Left lung (tissue), 14 donors: ENCODE results near the gene PCDHA13. TPM values are rescaled to one million over a fixed set of nuclear protein-coding genes. Genes with fewer than 3 reads are reported as not detected.
A peak's percentile ranks its signal among the peaks of the same experiment; 100 is the strongest.
"Not testable (repeated sequence)": the region's sequence is repeated elsewhere in the genome, so short reads cannot be mapped to it uniquely, and the experiment has no call there.

Experiments used
- ATAC-seq: fragments of 200-7000 bp; cut with Tn5 transposase; one replicate; pipeline ENCODE4 v1.9.1; 2020; ENCODE audit warnings: moderate library complexity
- DNase-seq, 4 donors: peaks; one replicate each; pipeline ENCODE4 v3.0.0-alpha.2; 2013 to 2020
- H3K27ac ChIP-seq, 2 donors: fragments of 200-600 bp; sonication (generic) in 1 of 2; one replicate each; pipeline versions ENCODE4 v1.5.0 to v1.8.0; 2020 to 2021
- H3K27me3 ChIP-seq, 2 donors: fragments of 200-600 bp; sonication (generic) in 1 of 2; one replicate each; pipeline versions ENCODE4 v1.5.0 to v1.8.0; 2020 to 2021
- H3K36me3 ChIP-seq, 2 donors: fragments of 200-600 bp; sonication (generic) in 1 of 2; one replicate each; pipeline versions ENCODE4 v1.5.0 to v1.8.0; 2020 to 2021
- H3K4me1 ChIP-seq, 2 donors: fragments of 200-600 bp; one replicate each; pipeline ENCODE4 v1.8.0; 2021
- H3K4me3 ChIP-seq, 2 donors: fragments of 200-600 bp; sonication (generic) in 1 of 2; one replicate each; pipeline versions ENCODE4 v1.5.0 to v1.8.0; 2020 to 2021; ENCODE audit warnings: mild to moderate bottlenecking in 1 of 2
- H3K9me3 ChIP-seq, 2 donors: fragments of 200-600 bp; sonication (generic) in 1 of 2; one replicate each; pipeline versions ENCODE4 v1.5.0 to v1.8.0; 2020 to 2021
- intact Hi-C, 2 donors: fragments of 100-400 bp; cut with DNase I; formaldehyde crosslinking; loops; one replicate each; pipeline versions ENCODE4 v1.11.2 to v1.14.2; 2022
- long read RNA-seq, 12 donors: library from polyadenylated mRNA in 2 of 12; unstranded in 2 of 12; transcript quantifications; one replicate each; pipeline ENCODE4 v2.0.0 and lab custom pipeline, GENCODE V29; 2019 to 2026
- polyA plus RNA-seq, 6 donors: library from polyadenylated mRNA; unstranded; fragments of 120-200 nt; gene quantifications; one replicate each; pipeline ENCODE4 v1.2.1, GENCODE V29; 2013; ENCODE audit not compliant: insufficient read length in 6 of 6
- total RNA-seq, 2 donors: library from RNA; stranded (reverse); fragmentation: NEBNext Ultra II Directional; extraction: Animal tissue kit (Norgen Biotek cat#: 25700); gene quantifications; one replicate each; pipeline ENCODE4 v1.2.1, GENCODE V29; 2021
- TF ChIP-seq, protein P1 (sequence below), 2 donors: fragments of 200-600 bp; sonication (generic) in 1 of 2; IDR thresholded peaks; one replicate each; pipeline versions ENCODE4 v1.5.0 to v1.8.0; 2021; ENCODE audit warnings: antibody characterized with exemption in 2 of 2
- donor health status: DM: no; HTN: yes; CAD: no.
- donor health status: DM: no; HTN: no; CAD: no.

Gene PCDHA13
- total RNA-seq, result 1 to 10 TPM; 1.5 to 1.7 TPM
- under 1 TPM; 0.09 to 0.38 (median 0.26) TPM for polyA plus RNA-seq
- long read RNA-seq, donor 1, result 0 reads
- long read RNA-seq, donor 2, result 0 reads
- long read RNA-seq, donor 3, result 0 reads
- long read RNA-seq, donor 4, full-length matches to known transcripts, result 1 of 1 reads
- long read RNA-seq, donor 4, partial matches to known transcripts, result 0 of 1 reads
- long read RNA-seq, donor 4, other reads (novel, unspliced or antisense), result 0 of 1 reads
- long read RNA-seq, donor 5, result 0 reads
- long read RNA-seq, donor 6, result 0 reads
- long read RNA-seq, donor 7, result 0 reads
- long read RNA-seq, donor 8, result 0 reads
- long read RNA-seq, donor 9, result 0 reads
- long read RNA-seq, donor 10, result 0 reads
- long read RNA-seq, donor 11, full-length matches to known transcripts, result 4 of 4 reads
- long read RNA-seq, donor 11, partial matches to known transcripts, result 0 of 4 reads
- long read RNA-seq, donor 11, other reads (novel, unspliced or antisense), result 0 of 4 reads
- long read RNA-seq, donor 12, result 0 reads

- H3K27me3 ChIP-seq, result peaks cover 3 to 68% of the 10 kb centered on the region in 2 donors
- peak in 2 of 4 donors; percentile 4 to 27 for DNase-seq
These were observed at the start of gene PCDHA13 for GRCh38 chr5:140881889-140882590. TSS of gene PCDHA13 (plus strand) at chr5:140882124. CDS start at chr5:140882269, 145 bp downstream.

GRCh38 chr5:140833993-140834392 is 47.9 kb upstream of the PCDHA13 start, which contains the start of gene PCDHA7:
TSS of gene PCDHA7 (plus strand) at chr5:140834269. CDS start at chr5:140834384, 115 bp downstream.
- Histone ChIP-seq H3K27me3 (peaks cover 5 to 82% of the 10 kb centered on the region in 2 donors), H3K4me3 (peak within 1 kb of the TSS in 1 of 2 donors; percentile 10), H3K27ac (no peak within 1 kb of the TSS), H3K36me3 (no peaks in the 10 kb centered on the region), H3K4me1 (no peaks in the 10 kb centered on the region), H3K9me3 (peaks cover 0 to 40% of the 10 kb centered on the region in 2 donors)
- intact Hi-C loops, result no loop called here
- ATAC-seq (no peak), DNase-seq (peak in 1 of 4 donors; percentile 10)
- TF ChIP-seq, protein P1, sequence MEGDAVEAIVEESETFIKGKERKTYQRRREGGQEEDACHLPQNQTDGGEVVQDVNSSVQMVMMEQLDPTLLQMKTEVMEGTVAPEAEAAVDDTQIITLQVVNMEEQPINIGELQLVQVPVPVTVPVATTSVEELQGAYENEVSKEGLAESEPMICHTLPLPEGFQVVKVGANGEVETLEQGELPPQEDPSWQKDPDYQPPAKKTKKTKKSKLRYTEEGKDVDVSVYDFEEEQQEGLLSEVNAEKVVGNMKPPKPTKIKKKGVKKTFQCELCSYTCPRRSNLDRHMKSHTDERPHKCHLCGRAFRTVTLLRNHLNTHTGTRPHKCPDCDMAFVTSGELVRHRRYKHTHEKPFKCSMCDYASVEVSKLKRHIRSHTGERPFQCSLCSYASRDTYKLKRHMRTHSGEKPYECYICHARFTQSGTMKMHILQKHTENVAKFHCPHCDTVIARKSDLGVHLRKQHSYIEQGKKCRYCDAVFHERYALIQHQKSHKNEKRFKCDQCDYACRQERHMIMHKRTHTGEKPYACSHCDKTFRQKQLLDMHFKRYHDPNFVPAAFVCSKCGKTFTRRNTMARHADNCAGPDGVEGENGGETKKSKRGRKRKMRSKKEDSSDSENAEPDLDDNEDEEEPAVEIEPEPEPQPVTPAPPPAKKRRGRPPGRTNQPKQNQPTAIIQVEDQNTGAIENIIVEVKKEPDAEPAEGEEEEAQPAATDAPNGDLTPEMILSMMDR (IDR thresholded peaks at IDR 0.05), result no peak

More at GRCh38 chr5:140881889-140882590, at the start of gene PCDHA13:
- TF ChIP-seq, protein P1 (IDR thresholded peaks at IDR 0.05), result peak in 1 of 2 donors; percentile 16
- ATAC-seq, result peak; percentile 92
- Histone ChIP-seq H3K4me3 (peak within 1 kb of the TSS in 1 of 2 donors; percentile 26), H3K27ac (no peak within 1 kb of the TSS), H3K9me3 (peaks cover 0 to 30% of the 10 kb centered on the region in 2 donors), H3K4me1 (no peaks in the 10 kb centered on the region), H3K36me3 (no peaks in the 10 kb centered on the region)
- intact Hi-C loops, result loop anchor here in 1 of 2 donors (10.0 kb wide), 1 partner anchor 163 kb away; no protein-coding TSS in a partner anchor

- H3K36me3 ChIP-seq, H3K27ac ChIP-seq, H3K4me1 ChIP-seq, intact Hi-C loops, ATAC-seq: not testable (repeated sequence)
- peak overlapping the region in 1 of 2 donors; percentile 10 for H3K4me3 ChIP-seq
- H3K9me3 ChIP-seq, result peaks cover 0 to 35% of the 10 kb centered on the region in 2 donors
- peaks cover 5 to 82% of the 10 kb centered on the region in 2 donors for H3K27me3 ChIP-seq
- DNase-seq, result peak in 1 of 4 donors; percentile 54
These were observed 47.4 kb upstream of the PCDHA13 start for GRCh38 chr5:140834439-140835008.

GRCh38 chr5:140835622-140836510 is 46.1 kb upstream of the PCDHA13 start:
- peaks cover 9 to 77% of the 10 kb centered on the region in 2 donors for H3K27me3 ChIP-seq
- no peaks in the 10 kb centered on the region for H3K36me3 ChIP-seq
- H3K9me3 ChIP-seq, result peaks cover 0 to 23% of the 10 kb centered on the region in 2 donors
- TF ChIP-seq, protein P1 (IDR thresholded peaks at IDR 0.05), result no peak
- H3K4me3 ChIP-seq, result no peak overlapping the region
- DNase-seq (peak in 1 of 4 donors; percentile 75), ATAC-seq (no peak)
- no peaks in the 10 kb centered on the region for H3K4me1 ChIP-seq
- H3K27ac ChIP-seq, result no peak overlapping the region
- intact Hi-C loops, result no loop called here
